Measurements from ENCODE around the gene SOCS1.
"Not testable (repeated sequence)": the region's sequence is repeated elsewhere in the genome, so short reads cannot be mapped to it uniquely, and the experiment has no call there.

Gene SOCS1

GRCh38 chr16:11255737-11256660 is at the start of gene SOCS1:
Gene SOCS1 (minus strand): TSS chr16:11256204. CDS start chr16:11255478, 726 bp downstream.
- Mint-ChIP-seq H3K4me1 (peaks cover 33% of the 10 kb centered on the region), H3K27ac (peak within 1 kb of the TSS; percentile 98), H3K4me3 (peak within 1 kb of the TSS; percentile 99), H3K36me3 (peaks cover 2% of the 10 kb centered on the region), H3K27me3 (no peaks in the 10 kb centered on the region), H3K9me3 (no peaks in the 10 kb centered on the region)
- ATAC-seq (ENCODE audit: low read depth) = peak; percentile 68
- DNase-seq (ENCODE audit: low spot score in 2 of 2) = peak; percentile 88 to 90

GRCh38 chr16:11303405-11304138 is 47.6 kb upstream of the SOCS1 start:
- Mint-ChIP-seq H3K9me3 (peaks cover 2% of the 10 kb centered on the region), H3K36me3 (peaks cover 2% of the 10 kb centered on the region), H3K27me3 (no peaks in the 10 kb centered on the region), H3K4me1 (peaks cover 24% of the 10 kb centered on the region), H3K27ac (no peak overlapping the region), H3K4me3 (no peak overlapping the region)
- DNase-seq (ENCODE audit: low spot score in 2 of 2) = no peak
- no peak for ATAC-seq (ENCODE audit: low read depth)

GRCh38 chr16:11302977-11303376 is 47.0 kb upstream of the SOCS1 start:
- Mint-ChIP-seq H3K4me3 (no peak overlapping the region), H3K9me3 (peaks cover 2% of the 10 kb centered on the region), H3K4me1 (peaks cover 21% of the 10 kb centered on the region), H3K27me3 (no peaks in the 10 kb centered on the region), H3K27ac (no peak overlapping the region), H3K36me3 (peaks cover 2% of the 10 kb centered on the region)
- DNase-seq (ENCODE audit: low spot score in 2 of 2) = no peak
- ATAC-seq (ENCODE audit: low read depth) = no peak

- Mint-ChIP-seq H3K36me3 (no peaks in the 10 kb centered on the region), H3K27ac (no peak overlapping the region), H3K27me3 (no peaks in the 10 kb centered on the region), H3K4me3 (no peak overlapping the region), H3K9me3 (no peaks in the 10 kb centered on the region), H3K4me1 (peaks cover 26% of the 10 kb centered on the region)
- no peak for DNase-seq (ENCODE audit: low spot score in 2 of 2)
- no peak for ATAC-seq (ENCODE audit: low read depth)
Measured at GRCh38 chr16:11301645-11302501, 45.9 kb upstream of the SOCS1 start.

GRCh38 chr16:11300560-11300892 is 44.5 kb upstream of the SOCS1 start:
- peaks cover 25% of the 10 kb centered on the region for H3K4me1 Mint-ChIP-seq
- H3K27me3 Mint-ChIP-seq = no peaks in the 10 kb centered on the region
- DNase-seq (ENCODE audit: low spot score in 2 of 2) = no peak
- no peaks in the 10 kb centered on the region for H3K9me3 Mint-ChIP-seq
- no peak overlapping the region for H3K27ac Mint-ChIP-seq
- no peaks in the 10 kb centered on the region for H3K36me3 Mint-ChIP-seq
- no peak overlapping the region for H3K4me3 Mint-ChIP-seq
- no peak for ATAC-seq (ENCODE audit: low read depth)

- H3K4me1 Mint-ChIP-seq = peaks cover 25% of the 10 kb centered on the region
- no peaks in the 10 kb centered on the region for H3K36me3 Mint-ChIP-seq
- H3K27ac Mint-ChIP-seq = no peak overlapping the region
- H3K9me3 Mint-ChIP-seq = no peaks in the 10 kb centered on the region
- no peak overlapping the region for H3K4me3 Mint-ChIP-seq
- H3K27me3 Mint-ChIP-seq = no peaks in the 10 kb centered on the region
- no peak for ATAC-seq (ENCODE audit: low read depth)
- DNase-seq (ENCODE audit: low spot score in 2 of 2) = no peak
Measured at GRCh38 chr16:11299865-11300559, 44.0 kb upstream of the SOCS1 start.

- Mint-ChIP-seq H3K27ac (peak overlapping the region; percentile 22), H3K4me3 (peak overlapping the region; percentile 61), H3K4me1 (peaks cover 25% of the 10 kb centered on the region)
- H3K9me3 Mint-ChIP-seq; H3K36me3 Mint-ChIP-seq; DNase-seq (ENCODE audit: low spot score in 2 of 2); ATAC-seq (ENCODE audit: low read depth); H3K27me3 Mint-ChIP-seq: not testable (repeated sequence)
Measured at GRCh38 chr16:11298950-11299547, 43.0 kb upstream of the SOCS1 start.

- Mint-ChIP-seq H3K4me3 (peak overlapping the region; percentile 61), H3K27ac (peak overlapping the region; percentile 39)
- ATAC-seq (ENCODE audit: low read depth) = no peak
Measured at GRCh38 chr16:11298143-11298900, 42.3 kb upstream of the SOCS1 start.

GRCh38 chr16:11297492-11298142 is 41.6 kb upstream of the SOCS1 start:
- peaks cover 33% of the 10 kb centered on the region for H3K4me1 Mint-ChIP-seq
- DNase-seq (ENCODE audit: low spot score in 2 of 2) (peak; percentile 77 to 89), ATAC-seq (ENCODE audit: low read depth) (peak; percentile 97)
- H3K36me3 Mint-ChIP-seq = no peaks in the 10 kb centered on the region
- H3K9me3 Mint-ChIP-seq = no peaks in the 10 kb centered on the region
- H3K4me3 Mint-ChIP-seq = peak overlapping the region; percentile 53
- no peaks in the 10 kb centered on the region for H3K27me3 Mint-ChIP-seq
- H3K27ac Mint-ChIP-seq = peak overlapping the region; percentile 39

More at GRCh38 chr16:11298143-11298900, 42.3 kb upstream of the SOCS1 start:
- no peaks in the 10 kb centered on the region for H3K9me3 Mint-ChIP-seq
- H3K4me1 Mint-ChIP-seq = peaks cover 29% of the 10 kb centered on the region
- H3K36me3 Mint-ChIP-seq = no peaks in the 10 kb centered on the region
- H3K27me3 Mint-ChIP-seq = no peaks in the 10 kb centered on the region
- no peak for DNase-seq (ENCODE audit: low spot score in 2 of 2)

- no peaks in the 10 kb centered on the region for H3K36me3 Mint-ChIP-seq
- H3K27ac Mint-ChIP-seq = peak overlapping the region; percentile 39
- no peaks in the 10 kb centered on the region for H3K9me3 Mint-ChIP-seq
- ATAC-seq (ENCODE audit: low read depth) = no peak
- H3K4me3 Mint-ChIP-seq = peak overlapping the region; percentile 53
- H3K4me1 Mint-ChIP-seq = peaks cover 33% of the 10 kb centered on the region
- DNase-seq (ENCODE audit: low spot score in 2 of 2) = no peak
- H3K27me3 Mint-ChIP-seq = no peaks in the 10 kb centered on the region
Measured at GRCh38 chr16:11296706-11297491, 40.9 kb upstream of the SOCS1 start.

- no peaks in the 10 kb centered on the region for H3K9me3 Mint-ChIP-seq
- peaks cover 33% of the 10 kb centered on the region for H3K4me1 Mint-ChIP-seq
- DNase-seq (ENCODE audit: low spot score in 2 of 2) (no peak), ATAC-seq (ENCODE audit: low read depth) (no peak)
- H3K27ac Mint-ChIP-seq = no peak overlapping the region
- no peak overlapping the region for H3K4me3 Mint-ChIP-seq
- H3K36me3 Mint-ChIP-seq = no peaks in the 10 kb centered on the region
- H3K27me3 Mint-ChIP-seq = no peaks in the 10 kb centered on the region
Measured at GRCh38 chr16:11296351-11296705, 40.3 kb upstream of the SOCS1 start.

- H3K4me1 Mint-ChIP-seq = peaks cover 33% of the 10 kb centered on the region
- no peak overlapping the region for H3K27ac Mint-ChIP-seq
- ATAC-seq (ENCODE audit: low read depth) = no peak
- no peak overlapping the region for H3K4me3 Mint-ChIP-seq
- no peaks in the 10 kb centered on the region for H3K36me3 Mint-ChIP-seq
- no peak for DNase-seq (ENCODE audit: low spot score in 2 of 2)
- no peaks in the 10 kb centered on the region for H3K27me3 Mint-ChIP-seq
- no peaks in the 10 kb centered on the region for H3K9me3 Mint-ChIP-seq
Measured at GRCh38 chr16:11295672-11296071, 39.7 kb upstream of the SOCS1 start.

Data from memory B cell (primary cell).